Measurements from ENCODE around the gene PCDH19. TPM values are rescaled to one million over a fixed set of nuclear protein-coding genes. Genes with fewer than 3 reads are reported as not detected.

PCDH19 gene
- total RNA-seq, 4 donors from 2014 or later, result 0.74 to 4.3 (median 2.3) TPM

DNA sequence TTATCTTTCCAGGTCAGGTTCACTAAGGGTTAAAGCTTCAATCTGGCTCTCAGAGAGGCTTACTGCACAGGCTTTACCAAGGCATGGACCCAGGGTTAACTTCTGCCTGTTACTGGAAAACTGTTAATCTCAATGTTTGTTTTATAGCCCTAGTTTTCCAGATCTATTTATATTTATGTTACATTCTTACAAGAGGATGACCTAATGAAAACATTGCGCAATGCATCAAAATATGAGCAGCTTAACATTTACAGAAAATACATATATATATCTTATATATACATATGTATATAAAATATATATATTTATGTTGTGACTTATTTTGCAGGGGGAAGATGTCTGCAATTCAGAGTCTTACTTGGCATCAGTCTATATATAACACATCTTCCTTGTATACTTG, 112.3 kb downstream of the PCDH19 start:
- ATAC-seq (ENCODE audit: low FRiP score) (no peak), DNase-seq (ENCODE audit: low spot score) (no peak)
- TF ChIP-seq, protein P1, sequence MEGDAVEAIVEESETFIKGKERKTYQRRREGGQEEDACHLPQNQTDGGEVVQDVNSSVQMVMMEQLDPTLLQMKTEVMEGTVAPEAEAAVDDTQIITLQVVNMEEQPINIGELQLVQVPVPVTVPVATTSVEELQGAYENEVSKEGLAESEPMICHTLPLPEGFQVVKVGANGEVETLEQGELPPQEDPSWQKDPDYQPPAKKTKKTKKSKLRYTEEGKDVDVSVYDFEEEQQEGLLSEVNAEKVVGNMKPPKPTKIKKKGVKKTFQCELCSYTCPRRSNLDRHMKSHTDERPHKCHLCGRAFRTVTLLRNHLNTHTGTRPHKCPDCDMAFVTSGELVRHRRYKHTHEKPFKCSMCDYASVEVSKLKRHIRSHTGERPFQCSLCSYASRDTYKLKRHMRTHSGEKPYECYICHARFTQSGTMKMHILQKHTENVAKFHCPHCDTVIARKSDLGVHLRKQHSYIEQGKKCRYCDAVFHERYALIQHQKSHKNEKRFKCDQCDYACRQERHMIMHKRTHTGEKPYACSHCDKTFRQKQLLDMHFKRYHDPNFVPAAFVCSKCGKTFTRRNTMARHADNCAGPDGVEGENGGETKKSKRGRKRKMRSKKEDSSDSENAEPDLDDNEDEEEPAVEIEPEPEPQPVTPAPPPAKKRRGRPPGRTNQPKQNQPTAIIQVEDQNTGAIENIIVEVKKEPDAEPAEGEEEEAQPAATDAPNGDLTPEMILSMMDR (IDR thresholded peaks at IDR 0.05), result no peak

DNA sequence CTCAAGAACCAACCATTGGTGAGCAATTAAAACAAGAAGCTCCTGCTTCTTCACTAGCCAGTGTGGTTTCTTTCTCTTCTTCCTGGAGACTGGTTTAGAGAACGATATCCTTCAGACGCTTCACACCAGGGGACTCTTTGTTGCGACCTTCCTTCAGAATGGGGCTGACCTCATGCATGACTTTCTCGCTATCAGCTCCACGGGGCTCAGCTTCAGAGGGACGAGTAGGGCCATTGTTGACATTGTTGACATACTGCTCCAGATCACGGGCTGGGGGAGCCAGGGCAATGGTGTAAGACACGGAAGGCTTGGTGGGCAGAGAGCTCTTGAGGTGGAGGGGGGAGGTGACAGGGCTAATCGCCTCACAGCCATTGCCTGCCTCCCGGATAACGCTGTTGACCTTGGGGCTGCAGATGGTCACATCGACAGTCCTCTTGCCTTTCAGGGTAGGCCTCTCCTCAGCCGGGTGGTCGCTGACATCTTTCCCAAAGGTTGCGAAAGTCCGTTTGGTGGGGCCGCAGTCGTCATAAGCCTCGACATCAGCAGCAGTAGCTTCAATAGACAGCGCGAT, 113.8 kb downstream of the PCDH19 start:
- TF ChIP-seq, protein P1 (IDR thresholded peaks at IDR 0.05), result no peak
- no peak for DNase-seq (ENCODE audit: low spot score)
- no peak for ATAC-seq (ENCODE audit: low FRiP score)

DNA sequence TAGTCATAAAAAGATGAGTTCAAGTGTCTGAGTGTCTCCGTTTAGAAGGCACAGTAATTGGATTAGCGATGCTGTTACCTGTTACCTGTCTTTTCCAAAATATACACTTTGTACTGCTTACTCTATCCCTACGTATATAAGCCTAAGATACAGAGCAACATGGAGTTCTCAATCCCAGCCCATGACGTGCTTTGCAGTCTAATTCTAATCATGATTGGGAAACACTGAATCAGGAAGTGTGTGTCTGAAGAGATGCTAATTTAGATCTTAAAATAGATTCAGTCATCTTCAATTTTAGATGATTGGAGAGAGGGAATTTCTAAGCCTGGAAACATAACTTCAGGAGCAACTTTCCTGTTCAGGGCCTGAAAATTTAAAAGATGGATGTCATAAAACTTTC, 115.1 kb downstream of the PCDH19 start:
- no peak for ATAC-seq (ENCODE audit: low FRiP score)
- TF ChIP-seq, protein P1 (IDR thresholded peaks at IDR 0.05), result no peak
- DNase-seq (ENCODE audit: low spot score), result no peak

DNA sequence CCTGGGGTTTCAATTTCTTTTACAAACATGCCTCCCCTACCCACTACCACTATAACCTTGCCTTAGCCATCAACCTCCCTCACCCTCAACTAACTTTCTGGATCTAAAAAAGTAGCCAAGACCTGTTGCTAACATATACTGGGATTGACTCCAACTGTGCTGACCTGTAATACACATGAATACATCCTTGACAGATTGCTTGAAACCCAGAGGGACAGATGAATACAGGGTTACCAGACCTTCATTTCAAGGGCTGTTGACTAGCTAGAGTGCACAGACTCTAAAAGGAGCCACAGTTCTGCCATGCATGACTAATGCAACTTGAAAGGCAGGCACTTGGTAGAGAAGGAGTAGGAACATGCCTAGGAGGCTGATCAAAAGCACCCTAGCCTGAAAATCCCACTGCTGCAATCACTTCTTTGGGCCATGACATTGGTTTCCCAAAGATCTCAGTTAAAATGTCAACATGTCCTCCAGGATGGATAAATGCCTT, 121.0 kb downstream of the PCDH19 start:
- no peak for ATAC-seq (ENCODE audit: low FRiP score)
- TF ChIP-seq, protein P1 (IDR thresholded peaks at IDR 0.05), result no peak

DNA sequence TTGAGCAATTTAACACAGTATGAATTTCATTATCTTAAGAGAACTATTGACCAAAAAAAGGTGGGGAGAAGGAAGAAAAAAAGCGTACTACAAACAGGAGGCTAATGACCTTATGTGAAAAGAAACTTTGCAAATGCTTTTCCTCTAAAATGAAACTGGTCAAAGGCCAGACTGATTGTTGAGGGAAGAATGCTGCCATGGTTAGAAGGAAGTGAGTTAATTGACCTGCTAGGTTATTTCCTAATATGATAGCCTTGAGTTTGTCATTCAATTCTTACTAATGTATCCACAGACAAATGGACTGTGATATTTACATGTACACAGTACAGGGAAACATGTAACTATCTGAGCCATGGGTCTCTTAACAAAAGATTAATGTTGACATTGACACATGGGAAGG, 132.8 kb downstream of the PCDH19 start:
- ATAC-seq (ENCODE audit: low FRiP score) (no peak), DNase-seq (ENCODE audit: low spot score) (no peak)
- TF ChIP-seq, protein P1 (IDR thresholded peaks at IDR 0.05), result no peak

More for the DNA sequence above, 121.0 kb downstream of the PCDH19 start:
- no peak for DNase-seq (ENCODE audit: low spot score)

DNA sequence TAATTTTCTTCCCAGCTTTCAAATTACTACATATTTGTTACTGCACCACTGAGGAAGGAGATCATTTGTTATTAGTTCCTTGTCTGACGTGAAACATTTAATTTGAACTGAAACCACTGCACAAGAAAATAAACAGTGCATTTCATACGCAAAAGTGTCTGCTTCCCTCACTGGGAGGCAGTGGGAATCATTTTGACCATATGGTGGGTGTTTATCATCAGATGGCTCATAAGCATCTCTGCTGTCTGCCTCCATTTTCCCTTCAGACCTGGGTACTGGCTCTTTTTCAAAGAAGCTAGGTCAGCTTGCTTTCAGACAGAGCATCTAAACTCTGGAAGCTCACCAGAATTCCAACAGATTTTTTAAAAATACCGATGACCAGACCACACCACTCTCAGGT, 135.2 kb downstream of the PCDH19 start:
- ATAC-seq (ENCODE audit: low FRiP score) (no peak), DNase-seq (ENCODE audit: low spot score) (no peak)
- TF ChIP-seq, protein P1 (IDR thresholded peaks at IDR 0.05), result no peak

DNA sequence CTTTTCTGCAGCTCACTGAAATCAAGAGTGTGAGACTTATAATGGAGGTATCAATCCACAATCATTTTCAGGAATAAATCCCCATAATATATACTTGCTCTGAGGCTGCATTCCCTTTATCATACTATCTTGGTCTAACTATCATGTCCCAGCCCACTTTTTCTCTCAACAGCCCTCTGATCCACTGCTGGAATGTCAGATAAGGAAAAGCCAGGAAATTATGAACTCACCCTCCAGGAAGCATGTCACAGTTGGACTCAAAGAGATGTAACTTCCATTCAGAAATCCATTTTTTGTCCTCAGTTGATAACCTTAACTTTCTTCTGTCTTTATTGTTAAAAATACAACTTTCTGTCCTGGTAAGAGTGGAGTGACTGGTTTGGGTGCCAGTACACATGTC, 144.9 kb downstream of the PCDH19 start:
- no peak for ATAC-seq (ENCODE audit: low FRiP score)
- TF ChIP-seq, protein P1 (IDR thresholded peaks at IDR 0.05), result no peak
- no peak for DNase-seq (ENCODE audit: low spot score)

Measured in omental fat pad (tissue), 4 donors.